Testis (tissue), 3 donors: ENCODE data around the gene BCL6. TPM values are rescaled to one million over a fixed set of nuclear protein-coding genes. Genes with fewer than 3 reads are reported as not detected.

Experiments
- DNase-seq: peaks from one replicate; pipeline ENCODE4 v3.0.0-alpha.2; 2019
- H3K27ac ChIP-seq, 2 donors: fragments of 200-600 bp; sonication (generic); one replicate each; pipeline ENCODE4 v1.5.1; 2019
- H3K27me3 ChIP-seq: fragments of 200-600 bp; sonication (generic); one replicate; pipeline ENCODE4 v1.5.1; 2019
- H3K36me3 ChIP-seq: fragments of 200-600 bp; sonication (generic); one replicate; pipeline ENCODE4 v1.5.1; 2017; ENCODE audit warnings: low read depth; ENCODE audit errors: missing control alignments
- H3K4me1 ChIP-seq: fragments of 200-600 bp; sonication (generic); one replicate; pipeline ENCODE4 v1.5.1; 2019
- H3K4me3 ChIP-seq, 2 donors: fragments of 200-600 bp; sonication (generic); one replicate each; pipeline ENCODE4 v1.5.1; 2017 to 2019
- H3K9me3 ChIP-seq: fragments of 200-600 bp; sonication (generic); one replicate; pipeline ENCODE4 v1.5.1; 2017
- POLR2A ChIP-seq: fragments of 450-650 bp; IDR thresholded peaks from one replicate; pipeline ENCODE4 v1.6.1; 2017; ENCODE audit warnings: antibody characterized with exemption, mild to moderate bottlenecking, moderate library complexity
- WGBS, 2 donors: methylation state at CpG; one replicate each; pipeline ENCODE4 v1.1.5; 2018; 5-methylcytosine and 5-hydroxymethylcytosine counted together
- intact Hi-C: fragments of 100-400 bp; cut with DNase I; formaldehyde crosslinking; loops from one replicate; pipeline ENCODE4 v1.15.1; 2023; ENCODE audit warnings: low total_unique reads
- polyA plus RNA-seq: library from polyadenylated mRNA; stranded (reverse); fragments of 350-450 nt; fragmentation: Illumina TruSeq; extraction: RNeasy Lipid Tissue Mini Kit (QIAGEN cat#74804); gene quantifications from one replicate; pipeline ENCODE4 v1.2.3, GENCODE V29; 2014; ENCODE audit warnings: low read depth, low replicate concordance; ENCODE audit not compliant: insufficient read depth
- total RNA-seq, 2 donors: library from RNA; depleted of rRNA; stranded (reverse); fragments of >200 nt; gene quantifications; one replicate each; pipeline ENCODE4 v1.2.3, GENCODE V29; 2016
- TF ChIP-seq, protein P1 (sequence below), 3 experiments: fragments of 450-650 bp in 2 of 3; fragments of 200-600 bp in 1 of 3; sonication (generic) in 1 of 3; IDR thresholded peaks; one replicate each; pipeline ENCODE4 v1.5.1; 2016 to 2019; ENCODE audit warnings: antibody characterized with exemption in 3 of 3, mild to moderate bottlenecking in 2 of 3, moderate library complexity in 1 of 3

The BCL6 gene
- total and polyA plus RNA-seq, 3 donors from 2014 or later: 34.5 to 86.6 (median 74.0) TPM

- DNase-seq: peak; percentile 18
- H3K4me1 ChIP-seq: peaks cover 20% of the 10 kb centered on the region
- intact Hi-C loops: loop anchor here (5.0 kb wide), 1 partner anchor 316 kb away; no protein-coding TSS in a partner anchor
These were observed 8.8 kb downstream of the BCL6 start for GRCh38 chr3:187736418-187736871.

GRCh38 chr3:187735837-187736236 lies 9.4 kb downstream of the BCL6 start:
- intact Hi-C loops: loop anchor here (5.0 kb wide), 1 partner anchor 316 kb away; no protein-coding TSS in a partner anchor
- H3K27ac ChIP-seq: peak overlapping the region in 1 of 2 donors; percentile 97
- no peak overlapping the region for H3K4me3 ChIP-seq
- TF ChIP-seq, protein P1, sequence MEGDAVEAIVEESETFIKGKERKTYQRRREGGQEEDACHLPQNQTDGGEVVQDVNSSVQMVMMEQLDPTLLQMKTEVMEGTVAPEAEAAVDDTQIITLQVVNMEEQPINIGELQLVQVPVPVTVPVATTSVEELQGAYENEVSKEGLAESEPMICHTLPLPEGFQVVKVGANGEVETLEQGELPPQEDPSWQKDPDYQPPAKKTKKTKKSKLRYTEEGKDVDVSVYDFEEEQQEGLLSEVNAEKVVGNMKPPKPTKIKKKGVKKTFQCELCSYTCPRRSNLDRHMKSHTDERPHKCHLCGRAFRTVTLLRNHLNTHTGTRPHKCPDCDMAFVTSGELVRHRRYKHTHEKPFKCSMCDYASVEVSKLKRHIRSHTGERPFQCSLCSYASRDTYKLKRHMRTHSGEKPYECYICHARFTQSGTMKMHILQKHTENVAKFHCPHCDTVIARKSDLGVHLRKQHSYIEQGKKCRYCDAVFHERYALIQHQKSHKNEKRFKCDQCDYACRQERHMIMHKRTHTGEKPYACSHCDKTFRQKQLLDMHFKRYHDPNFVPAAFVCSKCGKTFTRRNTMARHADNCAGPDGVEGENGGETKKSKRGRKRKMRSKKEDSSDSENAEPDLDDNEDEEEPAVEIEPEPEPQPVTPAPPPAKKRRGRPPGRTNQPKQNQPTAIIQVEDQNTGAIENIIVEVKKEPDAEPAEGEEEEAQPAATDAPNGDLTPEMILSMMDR (IDR thresholded peaks at IDR 0.05): no peak
- no peak for TF ChIP-seq POLR2A
- H3K36me3 ChIP-seq: no peaks in the 10 kb centered on the region
- no peaks in the 10 kb centered on the region for H3K27me3 ChIP-seq
- WGBS, 2 donors: 39 to 52% methylated on average over 3 of the region's 3 CpGs
- peaks cover 20% of the 10 kb centered on the region for H3K4me1 ChIP-seq
- no peaks in the 10 kb centered on the region for H3K9me3 ChIP-seq
- no peak for DNase-seq

More at GRCh38 chr3:187736418-187736871, 8.8 kb downstream of the BCL6 start:
- no peaks in the 10 kb centered on the region for H3K27me3 ChIP-seq
- WGBS, 2 donors: 55 to 60% methylated on average over 8 of the region's 8 CpGs
- H3K27ac ChIP-seq: peak overlapping the region; percentile 97
- TF ChIP-seq POLR2A: no peak
- TF ChIP-seq, protein P1 (IDR thresholded peaks at IDR 0.05): no peak
- H3K9me3 ChIP-seq: no peaks in the 10 kb centered on the region
- no peak overlapping the region for H3K4me3 ChIP-seq
- no peaks in the 10 kb centered on the region for H3K36me3 ChIP-seq

DNA sequence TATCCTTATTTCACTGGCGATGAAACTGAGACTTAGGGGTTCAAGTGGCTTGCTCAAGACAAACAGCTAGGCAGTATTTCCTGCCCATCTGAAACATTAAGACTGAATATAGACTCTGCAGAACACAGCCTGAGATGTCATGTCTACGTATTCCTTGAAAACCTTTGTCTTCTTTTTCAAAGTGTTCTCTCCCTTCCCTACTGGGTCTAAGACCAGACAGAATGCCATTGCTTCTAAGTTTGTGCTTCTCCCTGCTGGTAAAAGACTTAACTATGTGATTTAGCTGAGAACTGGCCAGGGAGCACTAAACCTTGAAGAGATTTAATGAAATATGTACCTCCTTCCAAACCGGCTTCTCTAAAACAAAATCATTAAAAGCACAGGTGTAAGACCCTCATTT lies 9.9 kb downstream of the BCL6 start:
- DNase-seq: no peak
- TF ChIP-seq, protein P1 (IDR thresholded peaks at IDR 0.05): no peak
- TF ChIP-seq POLR2A: no peak
- intact Hi-C loops: loop anchor here (5.0 kb wide), 1 partner anchor 317 kb away; no protein-coding TSS in a partner anchor
- Histone ChIP-seq H3K4me1 (peaks cover 17% of the 10 kb centered on the region), H3K36me3 (no peaks in the 10 kb centered on the region), H3K27me3 (no peaks in the 10 kb centered on the region), H3K27ac (no peak overlapping the region), H3K4me3 (no peak overlapping the region), H3K9me3 (no peaks in the 10 kb centered on the region)
- WGBS, 2 donors: 79 to 93% methylated on average over 3 of the region's 3 CpGs

DNA sequence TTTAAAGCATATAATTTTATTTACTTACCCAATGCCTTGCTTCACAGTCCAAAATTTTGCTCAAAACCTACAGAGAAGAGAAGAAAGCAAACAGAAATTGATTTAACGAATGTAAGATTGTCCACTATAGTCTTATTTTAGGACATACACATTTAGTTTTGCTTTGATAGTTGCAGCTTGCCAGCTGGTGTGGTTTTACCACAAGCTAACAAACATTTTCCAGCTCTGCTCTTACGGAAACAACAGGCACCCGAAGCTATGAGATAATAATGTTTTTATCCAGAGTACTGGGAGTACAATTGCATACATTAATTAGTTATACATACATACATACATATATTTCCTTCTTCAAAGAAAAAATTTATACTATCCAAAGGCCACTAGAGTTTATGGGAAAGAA lies 10.4 kb downstream of the BCL6 start:
- 70 to 74% methylated on average over 3 of the region's 3 CpGs for WGBS, 2 donors
- Histone ChIP-seq H3K27ac (no peak overlapping the region), H3K9me3 (no peaks in the 10 kb centered on the region), H3K4me1 (peaks cover 14% of the 10 kb centered on the region), H3K27me3 (no peaks in the 10 kb centered on the region), H3K4me3 (no peak overlapping the region), H3K36me3 (no peaks in the 10 kb centered on the region)
- DNase-seq: no peak
- TF ChIP-seq, protein P1 (IDR thresholded peaks at IDR 0.05): no peak
- TF ChIP-seq POLR2A: no peak
- intact Hi-C loops: loop anchor here (5.0 kb wide), 1 partner anchor 317 kb away; no protein-coding TSS in a partner anchor

- peaks cover 14% of the 10 kb centered on the region for H3K4me1 ChIP-seq
- TF ChIP-seq POLR2A: no peak
- TF ChIP-seq, protein P1 (IDR thresholded peaks at IDR 0.05): no peak
- WGBS, 2 donors: 95% methylated on average over 11 of the region's 11 CpGs
- H3K4me3 ChIP-seq: no peak overlapping the region
- intact Hi-C loops: no loop called here
- H3K36me3 ChIP-seq: no peaks in the 10 kb centered on the region
- H3K9me3 ChIP-seq: no peaks in the 10 kb centered on the region
- no peaks in the 10 kb centered on the region for H3K27me3 ChIP-seq
- DNase-seq: no peak
- no peak overlapping the region for H3K27ac ChIP-seq
These were observed 11.9 kb downstream of the BCL6 start for GRCh38 chr3:187733371-187733770.
